SK-N-SH (cell line): ENCODE measurements around the gene GGPS1. TPM values are rescaled to one million over a fixed set of nuclear protein-coding genes. Genes with fewer than 3 reads are reported as not detected.

Experiments used
- CTCF ChIA-PET: fragments of 300-600, 350-600 bp; formaldehyde crosslinking; extraction: SDS; loops from one replicate; lab custom pipeline; 2021; lab: Yijun Ruan, JAX
- POLR2A ChIA-PET: fragments of 350-600 bp; sonication (Branson Sonifier 250); formaldehyde crosslinking; extraction: SDS; loops from one replicate; lab custom pipeline; 2020; ENCODE audit warnings: antibody characterized with exemption, inconsistent platforms; lab: Yijun Ruan, JAX
- DNase-seq: peaks from one replicate; pipeline ENCODE4 v3.0.0; 2012
- H2AFZ ChIP-seq: fragments of 200-600 bp; sonication (generic); 2 replicates; pipeline ENCODE4 v1.8.1; 2016; ENCODE audit warnings: antibody characterized with exemption, mild to moderate bottlenecking, low read depth
- H3F3A ChIP-seq: fragments of 200-600 bp; sonication (generic); replicated peaks from 2 replicates; pipeline ENCODE3; 2016; ENCODE audit warnings: antibody characterized with exemption, mild to moderate bottlenecking; ENCODE audit not compliant: insufficient read depth
- H3K27ac ChIP-seq, 2 experiments: fragments of 200-500 bp in 1 of 2; fragments of 200-600 bp in 1 of 2; sonication (Bioruptor generic) in 1 of 2; sonication (generic), shearing (Covaris generic) in 1 of 2; 2 replicates each; pipeline versions ENCODE4 v1.5.1 to v1.6.1; 2014 to 2016; ENCODE audit warnings: low read depth in 2 of 2, inconsistent platforms in 1 of 2, low read length in 1 of 2, mild to moderate bottlenecking in 1 of 2, mixed read lengths in 1 of 2
- H3K27me3 ChIP-seq: fragments of 200-600 bp; sonication (generic), shearing (Covaris generic); 2 replicates; pipeline ENCODE4 v1.6.1; 2016; ENCODE audit warnings: mixed run types; ENCODE audit not compliant: insufficient read depth
- H3K36me3 ChIP-seq, 2 experiments: fragments of 200-500 bp in 1 of 2; fragments of 200-600 bp in 1 of 2; sonication (Bioruptor generic) in 1 of 2; sonication (generic) in 1 of 2; replicated peaks in 1 of 2; 2 replicates each; pipeline versions ENCODE3 to v1.5.1; 2014 to 2016; ENCODE audit warnings: low read length in 1 of 2, mild to moderate bottlenecking in 1 of 2; ENCODE audit not compliant: insufficient read depth in 2 of 2, control insufficient read depth in 1 of 2
- H3K4me1 ChIP-seq, 2 experiments: fragments of 200-500 bp in 1 of 2; fragments of 200-600 bp in 1 of 2; sonication (Bioruptor generic) in 1 of 2; sonication (generic), shearing (Covaris generic) in 1 of 2; 2 replicates each; pipeline versions ENCODE4 v1.5.1 to v1.6.1; 2014 to 2016; ENCODE audit warnings: low read depth in 1 of 2, low read length in 1 of 2, mixed run types in 1 of 2; ENCODE audit not compliant: insufficient read depth in 2 of 2, control insufficient read depth in 1 of 2
- H3K4me2 ChIP-seq: fragments of 200-600 bp; sonication (generic), shearing (Covaris generic); 2 replicates; pipeline ENCODE4 v1.6.1; 2017; ENCODE audit warnings: mixed run types
- H3K4me3 ChIP-seq, 2 experiments: fragments of 200-500 bp in 1 of 2; fragments of 200-600 bp in 1 of 2; sonication (Bioruptor generic) in 1 of 2; sonication (generic), shearing (Covaris generic) in 1 of 2; 2 replicates each; pipeline versions ENCODE4 v1.5.1 to v1.8.1; 2014 to 2016; ENCODE audit warnings: low read depth in 2 of 2, inconsistent platforms in 1 of 2, low read length in 1 of 2, mild to moderate bottlenecking in 1 of 2, mixed read lengths in 1 of 2, moderate library complexity in 1 of 2
- H3K79me2 ChIP-seq: fragments of 200-600 bp; sonication (generic); 2 replicates; pipeline ENCODE4 v1.8.1; 2017; ENCODE audit warnings: mild to moderate bottlenecking; ENCODE audit not compliant: insufficient read depth
- H3K9ac ChIP-seq: fragments of 200-600 bp; sonication (generic); 2 replicates; pipeline ENCODE4 v1.6.1; 2017; ENCODE audit warnings: mixed run types
- H3K9me2 ChIP-seq: fragments of 200-600 bp; sonication (generic); 2 replicates; pipeline ENCODE4 v1.6.1; 2017; ENCODE audit warnings: mixed run types
- H3K9me3 ChIP-seq: fragments of 200-600 bp; sonication (generic); 2 replicates; pipeline ENCODE4 v1.6.1; 2017; ENCODE audit warnings: mixed run types, mild to moderate bottlenecking, moderate library complexity
- H4K20me1 ChIP-seq: fragments of 200-600 bp; sonication (generic); 2 replicates; pipeline ENCODE4 v1.6.1; 2017; ENCODE audit warnings: mild to moderate bottlenecking, mixed run types; ENCODE audit not compliant: insufficient read depth
- CTCF ChIP-seq: fragments of 200-600 bp; sonication (generic); IDR thresholded peaks from 2 replicates; pipeline ENCODE4 v1.6.1; 2017; ENCODE audit warnings: antibody characterized with exemption, mild to moderate bottlenecking, moderate library complexity
- ELF1 ChIP-seq: IDR thresholded peaks from 2 replicates; pipeline ENCODE4 v1.4.0; 2012
- EZH2phosphoT487 ChIP-seq: fragments of 200-600 bp; sonication (generic); IDR thresholded peaks from 2 replicates; pipeline ENCODE4 v1.6.1; 2017; ENCODE audit warnings: low read depth, mixed run types, mild to moderate bottlenecking, antibody characterized with exemption, moderate library complexity, borderline replicate concordance
- FOSL2 ChIP-seq: IDR thresholded peaks from 2 replicates; pipeline ENCODE4 v1.4.0; 2012; ENCODE audit warnings: low read depth, mild to moderate bottlenecking, moderate library complexity, borderline replicate concordance
- FOXM1 ChIP-seq: IDR thresholded peaks from 2 replicates; pipeline ENCODE4 v1.4.0; 2012; ENCODE audit warnings: low read depth, mild to moderate bottlenecking
- GABPA ChIP-seq: IDR thresholded peaks from 2 replicates; pipeline ENCODE4 v1.4.0; 2012; ENCODE audit warnings: low read depth, mild to moderate bottlenecking
- MXI1 ChIP-seq: IDR thresholded peaks from 2 replicates; pipeline ENCODE4 v1.6.1; 2012; ENCODE audit warnings: mild to moderate bottlenecking, low read depth, low read length, improper control_type of control experiment
- NRF1 ChIP-seq: IDR thresholded peaks from 2 replicates; pipeline ENCODE4 v1.6.1; 2012; ENCODE audit warnings: low read depth, mild to moderate bottlenecking, low read length
- REST ChIP-seq: IDR thresholded peaks from 2 replicates; pipeline ENCODE4 v1.6.1; 2012; ENCODE audit warnings: mild to moderate bottlenecking, low read depth, low read length, moderate library complexity
- USF1 ChIP-seq: IDR thresholded peaks from 2 replicates; pipeline ENCODE4 v1.4.0; 2012; ENCODE audit warnings: low read depth, borderline replicate concordance
- YY1 ChIP-seq: IDR thresholded peaks from 2 replicates; pipeline ENCODE4 v1.4.0; 2012; ENCODE audit warnings: low read depth, mild to moderate bottlenecking
- ZBTB33 ChIP-seq: IDR thresholded peaks from 2 replicates; pipeline ENCODE4 v1.4.0; 2012; ENCODE audit warnings: low read depth, borderline replicate concordance
- WGBS: methylation state at CpG from one replicate; pipeline ENCODE4 v1.1.6; 2017; ENCODE audit warnings: low lambda C conversion rate; 5-methylcytosine and 5-hydroxymethylcytosine counted together
- polyA plus RNA-seq, 3 experiments: library from polyadenylated mRNA; depleted of rRNA; stranded (reverse); fragments of >200 nt; gene quantifications; 2 replicates each; pipeline ENCODE4 v1.2.3, GENCODE V29; 2012

The GGPS1 gene
- polyA plus RNA-seq, 1 of the 3 experiments (the other 2 are of a cell fraction), result 15.7 TPM

GRCh38 chr1:235351441-235351840 lies 23.1 kb downstream of the GGPS1 start:
- Histone ChIP-seq H3K36me3 (no peaks in the 10 kb centered on the region), H3K27ac (no peak overlapping the region), H3K4me1 (no peaks in the 10 kb centered on the region), H3K9ac (no peak overlapping the region), H3K4me3 (no peak overlapping the region), H3K79me2 (no peaks in the 10 kb centered on the region), H3K4me2 (no peak overlapping the region), H3K9me3 (no peaks in the 10 kb centered on the region), H3F3A (peaks cover 9% of the 10 kb centered on the region), H3K27me3 (no peaks in the 10 kb centered on the region), H3K9me2 (no peaks in the 10 kb centered on the region), H2AFZ (no peak overlapping the region), H4K20me1 (no peaks in the 10 kb centered on the region)
- DNase-seq, result no peak
- WGBS, result 94% methylated on average over 3 of the region's 3 CpGs
- POLR2A ChIA-PET, result no interaction called here
- TF ChIP-seq EZH2phosphoT487 (no peak), MXI1 (no peak), NRF1 (no peak), ZBTB33 (no peak)
- CTCF ChIA-PET, result interaction anchor here (1.6 kb wide), 1 partner anchor 64 kb away, joined by 3 read pairs; no protein-coding TSS in a partner anchor

- no peaks in the 10 kb centered on the region for H3K9me3 ChIP-seq
- no peak for DNase-seq
- POLR2A ChIA-PET, result no interaction called here
- no peaks in the 10 kb centered on the region for H3K27me3 ChIP-seq
- no peak overlapping the region for H3K4me3 ChIP-seq
- H3K4me2 ChIP-seq, result no peak overlapping the region
- no peak overlapping the region for H3K27ac ChIP-seq
- no peak overlapping the region for H3K9ac ChIP-seq
- H3F3A ChIP-seq, result peaks cover 9% of the 10 kb centered on the region
- H3K4me1 ChIP-seq, result no peaks in the 10 kb centered on the region
- no peaks in the 10 kb centered on the region for H3K36me3 ChIP-seq
- TF ChIP-seq FOSL2, result no peak
- no peak for TF ChIP-seq FOXM1
- TF ChIP-seq ELF1, result no peak
- no peak for TF ChIP-seq GABPA
- TF ChIP-seq CTCF, result no peak
- no peak for TF ChIP-seq ZBTB33
- TF ChIP-seq USF1, result no peak
- no peak for TF ChIP-seq REST
- TF ChIP-seq YY1, result no peak
- no peaks in the 10 kb centered on the region for H3K9me2 ChIP-seq
- CTCF ChIA-PET, result interaction anchor here (1.6 kb wide), 1 partner anchor 64 kb away, joined by 3 read pairs; no protein-coding TSS in a partner anchor
- no peaks in the 10 kb centered on the region for H3K79me2 ChIP-seq
- 90% methylated on average over 3 of the region's 3 CpGs for WGBS
- H4K20me1 ChIP-seq, result no peaks in the 10 kb centered on the region
- no peak overlapping the region for H2AFZ ChIP-seq
These were observed 23.5 kb downstream of the GGPS1 start for GRCh38 chr1:235351898-235352297.
